ENCODE measurements around the gene IQSEC1.

The IQSEC1 gene

DNA sequence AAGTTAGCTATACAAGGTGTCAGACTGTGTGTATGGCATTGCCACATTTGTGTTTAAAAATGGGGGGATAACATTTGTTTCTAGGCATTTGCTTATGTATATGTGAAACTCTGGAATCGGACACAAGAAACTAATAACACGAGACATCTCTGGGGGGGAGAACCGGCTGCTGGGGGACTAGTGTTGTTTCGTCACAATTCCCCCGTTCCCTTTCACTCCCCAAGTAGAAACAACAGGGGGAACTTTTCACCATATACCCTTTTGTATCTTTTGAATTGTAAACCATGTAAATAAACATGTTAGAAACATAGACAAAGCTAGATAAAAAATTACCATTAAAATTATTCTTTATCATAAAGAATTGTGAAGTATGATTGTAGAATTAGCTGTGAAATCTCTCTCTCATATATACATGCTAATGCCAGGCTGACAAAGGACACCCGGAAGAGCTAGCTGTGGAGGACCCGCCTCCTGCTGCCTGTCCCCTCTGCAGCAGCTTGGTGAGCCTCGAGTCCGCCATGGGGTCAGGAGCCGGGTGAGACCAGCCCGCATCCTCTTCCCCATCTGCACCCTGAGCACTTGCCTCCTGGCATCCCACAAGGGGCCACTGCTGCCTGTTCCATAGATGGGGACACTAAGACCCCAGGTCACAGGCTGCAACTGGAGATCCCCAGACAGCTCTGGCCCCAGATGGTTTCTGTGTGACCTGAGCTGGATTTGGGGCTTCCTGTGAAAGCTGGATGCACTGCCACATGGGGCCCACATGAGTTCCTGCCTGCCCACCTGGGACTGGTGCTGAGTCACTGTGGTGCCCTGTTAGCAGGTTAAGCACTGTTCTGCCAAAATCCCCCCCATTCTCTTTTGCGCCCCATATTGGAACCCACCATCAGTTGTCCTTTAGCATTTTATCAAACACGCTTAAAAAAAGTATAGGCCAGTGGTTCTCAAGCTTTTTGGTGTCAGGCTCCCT, 91.6 kb downstream of the IQSEC1 start:
- no peak for DNase-seq

DNA sequence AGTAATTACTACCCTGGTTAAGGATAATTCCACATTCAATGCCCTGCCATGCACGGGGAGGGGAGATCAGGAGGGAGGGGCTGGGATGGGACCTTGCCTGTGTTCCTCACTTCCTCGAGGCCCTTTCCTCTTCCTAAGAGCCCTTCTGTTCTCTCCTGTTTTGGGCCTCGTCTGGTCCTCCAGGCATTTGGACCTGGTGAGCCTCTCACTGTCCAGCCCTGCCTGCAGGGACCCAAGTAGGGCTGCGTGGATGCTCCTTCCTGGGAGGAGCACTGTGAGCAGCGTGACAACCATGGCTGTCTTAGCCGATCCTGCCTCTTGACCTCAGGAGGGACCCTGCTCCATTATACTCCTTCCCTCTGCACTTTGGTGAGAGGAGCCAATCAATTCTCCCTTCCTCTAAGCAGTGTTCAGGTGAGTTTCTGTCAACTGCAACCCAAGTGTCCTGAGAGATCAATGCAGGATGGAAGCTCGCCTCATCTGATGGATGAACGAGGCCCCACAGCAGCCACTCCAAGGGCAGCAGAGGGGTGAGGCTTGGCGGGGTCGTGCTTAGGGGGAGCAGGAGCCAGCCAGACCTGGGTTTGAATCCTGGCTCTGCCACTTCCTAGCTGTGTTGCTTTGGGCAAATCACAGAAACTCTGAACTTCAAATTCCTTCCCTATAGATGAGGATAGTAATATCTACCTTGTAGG, 92.5 kb downstream of the IQSEC1 start:
- no peak for DNase-seq

DNA sequence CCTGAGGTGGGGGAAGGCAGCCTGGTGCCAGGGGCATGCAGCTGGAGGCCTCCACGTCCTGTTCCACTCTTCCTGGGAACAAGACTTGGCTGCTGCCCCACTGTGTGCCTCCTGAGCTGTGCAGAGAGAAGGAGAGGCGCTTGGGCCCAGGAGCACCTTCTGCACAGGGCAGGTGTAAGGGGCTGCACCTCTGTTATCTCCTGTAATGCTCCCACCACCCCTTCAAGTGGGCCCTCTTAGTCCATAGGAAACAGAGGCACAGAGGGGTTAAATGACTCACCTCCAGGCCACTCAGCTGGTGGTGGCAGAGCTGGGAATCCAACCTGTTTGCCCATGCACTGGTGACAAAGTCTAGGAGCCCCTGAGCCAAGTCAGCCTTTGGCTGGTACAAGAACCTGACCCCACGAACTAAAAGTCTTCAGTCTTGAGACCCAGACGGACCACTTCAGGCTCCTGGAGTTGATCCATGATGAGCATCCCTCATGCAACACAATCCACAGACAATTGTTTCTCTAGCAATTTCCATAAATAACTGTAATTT, 93.2 kb downstream of the IQSEC1 start:
- DNase-seq = no peak

DNA sequence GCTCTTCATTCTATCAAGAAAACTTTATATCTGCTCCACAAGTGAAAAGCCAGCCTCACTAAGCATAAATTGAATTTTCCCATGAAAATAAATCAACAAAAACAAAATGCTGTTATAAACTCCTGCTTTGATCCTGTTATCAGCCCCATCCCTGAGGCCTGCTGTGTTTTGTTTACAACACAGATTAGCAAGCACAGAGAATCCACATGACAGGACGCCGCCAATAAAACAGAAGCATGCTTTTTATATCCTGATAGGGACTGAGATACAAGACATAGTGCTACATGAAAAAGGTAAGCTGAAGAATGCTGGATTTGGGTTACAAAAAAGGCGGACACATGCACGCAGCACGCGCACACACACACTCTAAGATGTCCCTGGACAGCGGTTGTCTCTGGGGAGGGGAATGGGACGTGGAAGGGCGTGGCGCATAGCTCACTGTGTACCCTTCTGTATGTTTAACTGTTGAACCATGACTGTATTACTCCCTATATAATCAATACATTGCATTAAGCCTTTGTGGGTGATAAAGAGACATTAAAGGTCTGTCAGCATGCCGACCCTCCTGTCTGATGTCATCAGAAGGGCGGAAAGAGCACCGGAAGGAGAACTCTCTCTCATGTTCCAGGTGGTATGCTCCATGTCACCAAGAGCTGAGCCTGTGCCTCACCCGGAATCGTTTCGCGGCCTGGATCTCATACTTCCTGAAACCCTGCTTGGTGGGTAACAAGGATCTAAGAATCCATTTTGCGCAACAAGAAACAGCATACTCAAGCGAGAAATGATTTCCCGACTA, 93.9 kb downstream of the IQSEC1 start:
- DNase-seq = no peak

DNA sequence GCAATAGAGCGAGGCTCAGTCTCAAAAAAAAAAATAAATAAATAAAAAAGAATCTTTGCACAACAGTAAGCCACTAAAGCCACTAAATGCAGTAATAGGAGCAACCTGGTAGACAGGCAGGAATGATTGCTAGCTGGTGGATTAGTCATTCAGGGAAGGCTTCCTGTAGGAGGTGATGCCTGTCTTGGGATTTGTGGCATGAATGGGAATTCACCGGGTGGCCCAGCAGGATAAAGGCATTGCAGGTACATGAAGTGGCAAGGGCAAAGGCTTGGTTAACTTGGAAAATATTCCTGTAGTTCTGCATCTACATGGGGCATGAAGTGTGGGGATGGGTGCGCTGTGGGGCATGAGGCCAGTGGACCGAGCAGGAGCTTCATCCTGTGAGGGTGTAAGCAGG, 94.5 kb downstream of the IQSEC1 start:
- DNase-seq = no peak

DNA sequence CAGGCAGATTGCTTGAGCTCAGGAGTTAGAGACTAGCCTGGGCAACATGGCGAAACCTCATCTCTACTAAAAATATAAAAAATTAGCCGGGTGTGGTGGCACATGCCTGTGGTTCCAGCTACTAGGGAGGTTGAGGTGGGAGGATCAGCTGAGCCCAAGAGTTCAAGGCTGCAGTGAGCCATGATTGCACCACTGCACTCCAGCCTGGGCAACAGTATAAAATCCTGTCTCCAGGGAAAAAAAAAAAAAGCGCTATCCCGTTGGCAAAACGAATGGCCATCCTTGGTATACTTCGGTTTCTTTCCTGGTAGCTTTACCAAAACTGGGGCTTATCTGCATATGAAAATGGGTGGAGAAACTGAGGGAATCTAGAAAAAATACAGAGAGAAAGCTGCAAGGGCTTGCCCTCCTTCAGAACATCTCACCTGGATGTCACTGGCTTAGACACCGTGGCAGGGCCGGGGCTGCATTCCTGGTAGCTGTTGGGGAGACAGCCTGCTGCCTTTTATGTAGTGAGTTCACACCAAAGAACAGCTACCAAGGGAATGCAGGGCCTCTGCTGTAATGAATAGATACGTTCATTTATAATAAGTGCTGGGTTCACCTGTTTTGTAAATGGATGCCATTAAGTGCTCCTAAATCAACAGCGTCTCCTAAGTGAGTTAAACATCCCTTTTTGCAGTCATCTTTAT, 96.0 kb downstream of the IQSEC1 start:
- DNase-seq = no peak

DNA sequence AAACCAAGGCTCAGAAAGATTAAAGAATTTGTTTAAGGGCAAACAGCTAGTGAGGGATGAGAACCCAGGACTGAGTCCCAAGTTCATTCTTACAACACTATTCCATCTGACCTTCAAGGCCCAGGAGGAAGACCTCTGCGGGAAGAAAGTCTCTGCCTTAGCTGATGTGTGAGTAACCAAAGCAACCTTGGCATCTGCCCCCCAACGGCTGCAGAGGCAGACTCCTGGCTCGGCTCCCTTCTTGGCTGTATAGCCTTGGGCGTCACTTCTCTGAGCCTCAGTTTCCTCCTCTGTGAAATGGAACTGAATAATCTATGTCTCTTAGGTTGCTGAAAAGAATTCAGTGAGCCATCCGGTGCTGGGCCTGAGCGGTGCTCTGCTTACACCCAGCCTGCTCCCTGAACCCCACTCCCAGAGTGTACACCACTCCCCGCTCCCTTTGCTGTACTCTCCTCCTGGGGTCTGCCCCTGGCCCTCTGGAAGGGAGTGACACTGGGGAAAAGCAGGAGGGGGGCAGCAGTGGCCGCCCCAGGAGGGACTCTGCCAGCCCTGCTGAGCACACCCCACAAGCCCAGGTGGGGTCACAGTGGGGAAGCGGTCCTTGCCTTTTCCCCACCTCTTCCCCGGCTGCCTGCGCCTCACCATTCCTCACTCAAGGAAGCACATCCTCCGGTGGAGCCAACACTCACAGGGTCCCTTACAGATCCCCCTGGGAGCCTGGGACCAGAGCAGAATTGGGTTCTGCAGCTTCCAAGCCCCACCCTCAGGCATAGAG, 97.3 kb downstream of the IQSEC1 start:
- no peak for DNase-seq

DNA sequence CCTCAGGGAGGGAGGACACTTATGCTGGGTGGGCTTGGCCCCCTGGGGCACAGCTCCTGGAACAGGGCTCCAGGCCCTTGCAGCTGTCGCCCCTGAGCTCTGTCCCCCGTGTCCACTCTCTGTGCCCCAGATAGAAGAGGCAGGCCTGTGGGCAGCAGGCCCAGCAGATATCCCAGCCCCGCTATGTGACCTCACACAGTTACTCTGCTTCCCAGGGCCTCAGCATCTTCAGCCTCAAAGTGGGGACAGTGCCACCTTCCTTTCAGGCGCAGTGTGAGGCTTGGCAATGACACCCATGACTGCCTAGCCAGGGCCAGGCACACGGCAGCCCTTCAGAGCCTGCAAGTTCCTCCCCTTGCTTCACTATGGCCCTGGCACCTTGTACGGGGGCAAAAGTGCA, 98.4 kb downstream of the IQSEC1 start:
- DNase-seq = no peak

DNA sequence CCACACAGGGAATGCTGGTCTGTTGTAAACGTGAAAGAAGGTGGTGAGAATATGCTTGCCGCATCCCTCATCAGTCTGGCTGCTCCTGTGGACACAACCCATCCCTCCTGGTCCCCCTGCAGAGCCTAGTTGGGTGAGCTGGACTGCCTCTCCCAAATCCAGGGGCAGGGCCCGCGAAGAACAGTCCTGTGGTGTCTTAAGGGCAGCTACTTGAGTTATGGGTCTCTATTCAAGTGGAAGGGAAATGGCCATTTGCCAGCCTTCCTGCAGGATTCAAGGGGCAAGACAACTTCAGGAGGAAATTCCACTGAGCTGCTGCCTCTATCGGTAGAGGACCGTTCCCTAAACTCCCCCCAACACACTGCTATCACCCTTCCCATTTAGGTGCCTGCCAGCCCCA, 98.9 kb downstream of the IQSEC1 start:
- no peak for DNase-seq

DNA sequence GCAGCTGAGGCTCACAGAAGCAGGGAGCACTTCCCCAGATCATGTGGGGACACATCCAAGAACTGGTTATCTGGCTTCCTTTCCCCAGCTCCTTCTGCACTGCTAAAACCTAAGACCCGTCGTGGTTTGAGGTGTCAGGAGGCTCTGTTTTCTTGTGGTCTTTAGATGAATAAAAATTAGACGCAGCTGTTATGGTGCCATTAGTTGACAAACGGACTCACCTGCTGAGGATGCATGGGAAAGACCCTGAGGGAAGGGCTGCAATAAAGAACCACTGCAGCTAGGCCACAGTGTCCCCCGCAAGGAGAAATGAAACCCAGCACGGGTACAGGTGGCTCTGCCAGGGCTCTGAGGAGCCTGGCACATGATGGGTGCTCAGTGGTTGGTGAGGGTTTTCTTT, 99.4 kb downstream of the IQSEC1 start:
- no peak for DNase-seq

DNA sequence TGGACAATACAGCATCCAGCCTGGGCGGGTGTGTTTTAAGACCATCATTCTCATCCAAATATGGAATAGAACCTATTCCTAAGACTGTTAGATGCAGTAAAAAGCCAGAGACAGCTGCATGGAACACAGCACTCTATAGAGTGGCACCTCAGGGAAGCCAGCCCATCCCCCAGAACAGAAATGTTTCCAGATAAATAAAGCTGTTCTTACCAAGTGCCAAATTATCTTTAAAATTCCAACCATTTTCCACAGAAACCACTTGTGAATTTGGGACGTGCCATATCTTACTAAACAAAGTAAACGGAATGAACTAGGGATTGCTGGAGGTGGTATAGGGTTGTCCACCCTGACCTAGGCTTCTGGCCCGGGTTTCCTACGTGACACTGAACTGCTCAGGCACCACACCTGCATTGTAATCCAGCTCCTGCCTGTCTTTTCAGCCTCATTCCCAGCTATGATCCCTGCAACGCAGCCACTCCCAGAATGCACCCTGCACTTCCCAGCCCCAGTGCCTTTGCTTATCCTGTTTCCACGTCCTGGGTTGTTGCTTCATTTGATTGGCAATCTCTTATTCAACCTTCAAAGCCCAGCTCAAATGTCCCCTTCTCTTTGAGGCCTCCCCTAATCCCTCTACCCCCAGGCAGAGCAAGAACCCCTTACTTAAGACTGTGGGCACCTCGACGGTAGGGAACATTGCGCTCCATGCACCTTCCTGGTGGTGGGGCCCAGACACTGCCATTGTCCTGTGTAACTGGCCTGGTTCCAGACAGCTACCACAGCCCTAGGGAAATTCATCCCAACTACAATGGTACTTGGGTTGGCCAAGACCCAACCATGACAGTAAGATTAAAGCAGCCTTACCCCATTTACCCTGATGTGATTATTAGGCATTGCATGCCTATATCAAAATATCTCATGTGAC, 100.2 kb downstream of the IQSEC1 start:
- DNase-seq = no peak

DNA sequence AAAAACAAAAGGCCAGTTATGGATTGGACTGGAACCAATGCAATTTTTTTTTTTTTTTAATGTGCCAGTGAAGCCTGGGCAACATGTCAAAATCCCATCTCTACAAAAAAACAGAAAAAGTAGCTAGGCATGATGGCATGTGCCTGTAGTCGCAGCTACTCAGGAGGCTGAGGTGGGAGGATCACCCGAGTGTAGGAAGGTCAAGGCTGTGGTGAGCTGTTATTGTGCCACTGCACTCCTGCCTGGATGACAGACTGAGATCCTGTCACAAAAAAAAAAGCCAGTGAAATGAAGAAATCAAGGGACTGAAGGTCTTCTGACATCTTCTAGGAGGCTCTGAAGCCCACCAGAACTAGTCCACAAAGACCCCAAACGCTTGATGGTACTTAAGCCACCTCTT, 101.2 kb downstream of the IQSEC1 start:
- no peak for DNase-seq

DNA sequence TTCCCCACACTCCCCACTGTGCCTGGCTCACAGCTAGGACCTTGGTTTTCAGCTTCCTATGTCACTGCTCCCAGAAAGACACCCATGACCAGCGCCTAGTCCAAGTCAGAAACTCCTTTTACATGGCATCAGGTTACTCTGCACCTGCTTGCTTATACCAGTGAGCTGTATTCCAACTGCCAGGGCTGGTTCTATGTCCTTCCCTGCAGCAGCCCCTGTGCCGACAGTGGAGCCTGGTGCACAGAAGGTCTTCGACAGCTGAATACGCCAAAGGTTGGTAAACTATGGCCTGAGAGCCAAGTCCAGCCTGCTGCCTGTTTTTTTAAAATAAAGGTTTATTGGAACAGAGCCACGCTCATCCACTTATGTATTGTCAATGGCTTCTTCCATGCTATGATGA, 102.5 kb downstream of the IQSEC1 start:
- DNase-seq = no peak

DNA sequence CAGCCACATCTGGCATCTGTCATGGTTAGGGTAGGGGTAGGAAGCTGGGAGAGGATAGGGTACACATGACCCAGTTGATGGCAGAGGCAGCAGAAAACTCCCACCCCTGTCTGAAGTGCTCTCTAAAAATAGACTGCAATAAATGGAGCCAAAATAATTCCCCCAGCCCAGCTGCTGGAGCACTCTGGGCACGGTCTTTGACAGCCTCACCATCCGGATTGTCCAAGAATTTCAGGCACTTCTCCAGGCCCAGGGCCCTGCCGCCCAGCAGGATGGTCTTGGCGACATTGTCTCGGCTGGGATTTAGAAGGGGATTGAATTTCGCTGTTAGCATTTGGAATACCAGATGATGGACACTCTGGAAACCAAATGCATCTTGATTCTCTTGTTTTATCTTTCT, 103.7 kb downstream of the IQSEC1 start:
- DNase-seq = no peak

DNA sequence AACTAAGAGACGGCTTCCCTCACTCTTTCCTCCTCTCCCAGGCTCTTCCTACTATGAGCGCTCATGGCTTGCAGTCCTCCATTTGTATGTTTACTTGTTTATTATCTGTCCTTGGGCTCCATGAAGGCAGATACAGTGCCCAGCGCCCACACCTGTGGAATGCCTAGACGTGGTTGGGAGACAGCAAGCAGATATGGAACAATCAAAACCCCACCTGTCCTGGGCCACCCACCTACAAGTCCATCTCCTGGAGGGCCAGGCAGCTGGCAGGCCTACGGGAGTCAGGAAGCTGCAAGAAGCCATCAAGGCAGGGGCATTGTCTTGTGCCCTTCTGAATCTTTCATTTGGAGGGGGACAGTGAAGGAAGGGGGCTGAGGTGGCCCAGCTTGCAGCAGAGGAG, 104.7 kb downstream of the IQSEC1 start:
- no peak for DNase-seq

DNA sequence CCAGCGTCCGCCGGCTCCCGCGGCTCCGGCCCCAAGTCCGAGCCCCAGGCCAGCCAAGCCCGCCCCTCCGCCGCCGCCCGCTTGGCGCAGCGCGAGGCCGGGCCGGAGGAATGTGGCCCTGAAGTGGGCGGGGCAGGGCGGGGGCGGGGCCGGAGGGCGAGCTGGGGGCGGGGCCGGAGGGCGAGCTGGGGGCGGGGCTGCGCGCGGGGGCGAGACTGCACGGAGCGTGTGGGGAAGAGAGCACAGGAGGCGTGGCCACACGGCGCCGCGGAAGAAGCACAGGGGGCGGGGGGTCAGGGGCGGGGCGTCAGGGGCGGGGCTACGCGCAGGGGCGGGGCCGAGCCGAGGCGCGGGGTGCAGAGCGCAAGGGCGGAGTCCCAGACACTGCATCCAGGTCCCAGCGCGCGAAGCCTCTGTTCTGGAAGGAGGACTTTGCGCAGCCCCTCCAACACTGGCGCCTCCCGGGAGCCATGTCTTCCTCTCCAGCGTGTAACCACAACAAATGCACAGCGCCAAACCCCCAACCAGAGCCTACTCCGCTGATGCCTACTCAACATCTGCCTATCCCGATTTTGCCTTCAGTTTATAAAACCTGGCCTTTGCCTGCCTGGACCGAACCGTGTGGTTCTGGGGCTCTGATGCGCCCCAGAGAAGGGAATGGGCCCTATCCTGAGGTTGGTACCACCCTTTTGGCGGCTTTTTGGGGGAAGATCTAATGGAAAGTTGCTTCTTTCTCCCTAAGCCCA, 105.5 kb downstream of the IQSEC1 start:
- peak; percentile 76 to 90 (median 81) for DNase-seq

DNA sequence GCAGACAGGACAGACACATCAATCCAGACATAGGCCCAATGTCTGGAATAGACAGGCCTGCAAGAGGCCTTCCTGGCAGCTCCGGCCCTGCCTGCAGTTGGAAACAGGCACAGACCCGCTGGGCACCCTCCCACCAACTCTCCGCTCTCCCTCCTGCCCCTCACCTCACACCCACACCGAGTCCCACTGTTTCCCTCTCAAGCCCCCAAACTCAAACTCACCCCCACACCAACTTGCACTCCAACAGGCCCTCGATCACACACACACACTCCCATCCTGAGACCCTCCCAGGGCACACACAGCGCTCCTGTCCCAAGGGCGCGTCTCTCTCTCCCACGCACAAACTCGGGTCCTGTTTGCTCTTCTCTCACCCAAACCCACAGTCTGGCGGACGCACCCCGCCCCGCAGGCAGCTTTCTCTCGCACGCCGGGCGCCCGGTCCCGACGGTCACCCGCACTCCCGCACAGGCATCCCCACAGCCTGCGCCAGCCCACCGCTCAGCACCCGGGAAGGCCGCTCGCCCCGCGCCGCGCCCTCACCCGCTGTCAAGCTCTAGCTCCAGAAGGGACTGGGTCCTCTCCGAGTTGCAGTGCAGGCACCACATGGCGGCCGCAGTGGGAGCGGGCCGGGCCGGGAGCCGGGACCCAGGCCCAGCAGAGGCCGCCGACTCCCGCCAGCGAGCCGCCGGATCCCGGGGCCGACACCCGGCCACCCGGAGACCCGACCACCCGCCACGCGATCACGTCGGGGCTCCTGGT, 106.2 kb downstream of the IQSEC1 start:
- DNase-seq = peak in 2 of 4 experiments; percentile 17 to 37

DNA sequence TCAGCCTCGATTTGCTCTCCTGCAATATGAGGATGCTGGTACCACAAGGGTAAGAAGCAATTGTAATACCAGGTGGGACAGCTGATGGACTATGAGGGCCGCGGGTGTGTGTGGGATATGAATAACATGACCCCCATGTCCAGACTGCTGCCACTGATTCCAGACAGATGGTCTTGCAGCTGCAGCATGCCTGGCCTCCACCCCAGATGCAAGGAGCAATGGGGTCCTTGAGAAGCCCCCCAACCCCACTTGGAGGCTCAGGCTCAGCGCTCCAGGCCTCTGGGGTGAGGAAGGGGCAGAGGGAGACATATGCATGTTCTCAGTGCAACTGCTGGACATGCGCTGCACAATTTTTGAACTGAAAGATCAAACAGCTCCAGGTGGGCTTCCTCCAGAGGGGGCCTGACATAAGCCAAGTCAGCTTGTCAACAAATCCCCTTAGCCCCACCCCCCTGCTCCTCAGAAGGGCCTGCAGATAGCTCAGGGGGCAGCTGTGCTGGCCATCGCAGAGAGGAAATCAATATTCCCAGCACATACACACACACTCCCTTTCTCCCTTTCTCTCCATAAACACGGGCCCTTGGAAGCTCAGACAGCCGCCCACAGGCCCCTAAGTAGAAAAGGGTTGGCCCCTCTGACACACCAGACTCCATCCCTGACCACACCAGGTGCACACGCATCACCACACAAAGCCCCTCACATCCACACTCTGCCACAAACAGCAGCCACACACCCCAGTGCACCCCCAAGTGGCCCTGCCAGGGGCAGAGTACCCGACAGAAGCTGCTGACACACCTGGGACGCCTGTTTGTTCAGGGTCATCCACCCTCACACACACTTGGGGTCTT, 107.0 kb downstream of the IQSEC1 start:
- no peak for DNase-seq

Data from activated naive CD4-positive, alpha-beta T cell (primary cell).